ENCODE results near the gene AOC2.
"Not testable (repeated sequence)": the region's sequence is repeated elsewhere in the genome, so short reads cannot be mapped to it uniquely, and the experiment has no call there.

Gene AOC2

DNA sequence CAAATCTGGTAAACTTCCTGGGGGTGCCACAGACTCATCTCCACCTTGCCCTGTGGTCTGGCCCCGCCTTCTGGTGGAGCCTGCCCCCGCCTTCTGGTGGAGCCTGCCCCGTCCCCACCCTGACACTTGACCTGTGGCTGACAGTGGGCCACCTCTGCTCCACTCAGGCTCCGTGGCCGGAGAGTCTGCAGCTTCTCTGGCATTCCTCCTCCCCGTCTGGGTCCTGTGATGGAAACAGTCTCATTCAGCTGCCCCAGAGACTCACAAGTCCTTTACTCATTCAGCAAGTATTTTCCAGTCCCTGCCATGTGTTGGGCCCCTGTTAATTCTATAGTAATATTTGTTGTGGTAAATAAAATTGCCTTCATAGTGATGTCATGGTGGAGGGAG, 35.2 kb downstream of the AOC2 start:
- no peak for DNase-seq

DNA sequence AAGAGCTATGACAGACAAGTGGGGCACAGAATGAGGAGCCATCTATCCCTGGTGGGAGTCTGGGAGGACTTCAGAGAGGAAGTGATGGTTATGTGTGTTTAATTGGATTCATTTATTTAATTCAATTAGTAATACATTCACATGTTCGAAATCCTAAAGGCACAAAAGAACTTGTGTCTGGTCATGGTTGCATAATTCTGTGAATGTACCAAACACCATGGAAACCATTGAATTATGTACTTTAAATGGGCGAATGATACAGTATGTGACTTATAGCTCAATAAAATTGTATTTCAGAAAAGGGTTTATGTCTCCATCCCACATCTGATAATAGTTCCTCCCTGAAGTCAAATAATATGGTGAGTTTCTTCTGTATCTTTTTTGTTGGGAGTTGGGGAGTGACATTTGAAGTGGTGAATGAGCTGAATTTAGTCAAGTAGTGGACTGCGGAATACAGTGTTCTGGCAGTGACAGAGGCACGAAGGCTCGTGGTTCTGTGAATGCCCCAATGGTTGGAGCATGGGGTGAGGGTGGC, 36.5 kb downstream of the AOC2 start:
- DNase-seq = peak in 1 of 56 donors; percentile 4

GRCh38 chr17:42881706-42882105, 37.3 kb downstream of the AOC2 start:
- DNase-seq = not testable (repeated sequence)

- DNase-seq = no peak
Measured at GRCh38 chr17:42882166-42882565, 37.8 kb downstream of the AOC2 start.

- DNase-seq = no peak
Measured at GRCh38 chr17:42883802-42884558, 39.6 kb downstream of the AOC2 start.

DNA sequence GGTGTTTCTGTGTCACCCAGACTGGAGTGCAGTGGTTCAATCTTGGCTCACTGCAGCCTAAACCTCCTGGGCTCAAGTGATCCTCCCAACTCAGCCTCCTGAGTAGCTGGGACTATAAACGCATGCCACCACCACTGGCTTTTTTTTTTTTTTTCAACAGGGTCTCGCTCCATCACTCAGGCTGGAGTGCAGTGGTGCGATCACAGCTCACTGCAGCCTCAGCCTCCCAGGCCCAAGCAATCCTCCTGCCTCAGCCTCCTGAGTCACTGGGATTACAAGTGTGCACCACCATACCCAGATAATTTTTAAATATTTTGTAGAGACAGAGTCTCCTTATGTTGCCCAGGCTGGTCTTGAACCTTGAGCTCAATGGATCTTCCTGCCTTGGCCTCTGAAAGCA, 41.4 kb downstream of the AOC2 start:
- not testable (repeated sequence) for DNase-seq

DNA sequence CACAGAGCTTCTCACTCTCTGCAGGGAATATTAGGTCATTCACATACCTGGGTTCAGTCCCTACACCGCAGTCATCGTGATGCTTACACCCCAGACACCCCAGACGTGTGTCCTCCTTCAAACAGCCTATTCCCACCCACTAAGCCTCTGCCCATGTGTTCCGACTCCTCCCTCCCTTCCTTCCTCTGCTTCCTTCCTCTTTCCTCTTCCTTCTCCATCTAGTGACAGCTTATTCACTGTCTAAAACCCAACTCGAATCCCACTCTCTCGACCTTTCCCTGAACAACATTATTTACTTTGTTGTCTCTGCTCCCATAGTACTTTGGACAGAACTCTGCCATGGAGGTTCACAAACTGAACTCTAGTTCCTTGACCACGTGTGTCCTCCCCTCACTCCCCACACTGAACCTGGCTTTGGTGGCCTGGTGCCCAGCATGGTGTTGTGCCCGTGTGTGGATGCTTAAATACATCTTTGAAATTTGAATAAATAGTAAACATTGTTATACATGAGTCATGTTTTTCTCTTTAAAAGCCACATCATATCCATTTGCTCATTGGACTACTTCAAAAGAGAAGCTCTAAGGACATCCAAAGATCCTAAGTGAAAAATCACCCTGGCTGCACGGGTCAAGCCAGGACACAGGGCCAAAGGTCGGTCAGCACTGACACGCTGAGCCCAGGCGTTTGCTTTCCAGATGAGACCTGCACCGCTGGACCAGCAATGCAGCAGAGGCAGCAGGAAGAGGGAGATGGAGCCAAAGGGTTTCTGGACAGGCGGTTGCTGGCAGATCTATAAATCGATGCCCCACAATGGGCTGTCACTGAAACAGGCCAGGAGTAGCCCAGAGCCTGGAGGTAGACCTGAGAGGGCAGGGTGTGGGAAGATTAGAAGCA, 42.1 kb downstream of the AOC2 start:
- DNase-seq = no peak

DNA sequence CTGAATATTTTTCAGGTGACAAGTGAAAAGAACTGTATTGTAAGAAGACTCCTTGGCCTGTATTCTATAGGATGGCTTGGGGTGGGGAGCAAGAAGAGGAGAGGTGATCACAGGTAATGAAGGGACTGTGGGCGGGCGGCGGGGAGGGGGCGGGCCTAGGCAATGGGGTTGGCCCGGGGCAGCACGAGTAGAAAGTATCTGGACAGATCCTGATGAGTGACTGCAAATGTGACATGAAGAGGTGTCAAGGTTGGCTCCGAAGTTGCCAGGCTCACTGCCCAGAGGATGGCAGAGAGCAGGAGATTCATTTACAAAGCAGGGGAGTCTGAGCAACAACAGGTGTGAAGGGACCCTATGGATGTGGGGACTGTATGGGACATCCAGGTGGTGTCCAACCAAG, 45.4 kb downstream of the AOC2 start:
- no peak for DNase-seq

GRCh38 chr17:42891539-42892152, 47.3 kb downstream of the AOC2 start:
- DNase-seq = peak in 7 of 56 donors; percentile 4 to 21 (median 8)

- DNase-seq = no peak
Measured at GRCh38 chr17:42893359-42893758, 49.0 kb downstream of the AOC2 start.

DNA sequence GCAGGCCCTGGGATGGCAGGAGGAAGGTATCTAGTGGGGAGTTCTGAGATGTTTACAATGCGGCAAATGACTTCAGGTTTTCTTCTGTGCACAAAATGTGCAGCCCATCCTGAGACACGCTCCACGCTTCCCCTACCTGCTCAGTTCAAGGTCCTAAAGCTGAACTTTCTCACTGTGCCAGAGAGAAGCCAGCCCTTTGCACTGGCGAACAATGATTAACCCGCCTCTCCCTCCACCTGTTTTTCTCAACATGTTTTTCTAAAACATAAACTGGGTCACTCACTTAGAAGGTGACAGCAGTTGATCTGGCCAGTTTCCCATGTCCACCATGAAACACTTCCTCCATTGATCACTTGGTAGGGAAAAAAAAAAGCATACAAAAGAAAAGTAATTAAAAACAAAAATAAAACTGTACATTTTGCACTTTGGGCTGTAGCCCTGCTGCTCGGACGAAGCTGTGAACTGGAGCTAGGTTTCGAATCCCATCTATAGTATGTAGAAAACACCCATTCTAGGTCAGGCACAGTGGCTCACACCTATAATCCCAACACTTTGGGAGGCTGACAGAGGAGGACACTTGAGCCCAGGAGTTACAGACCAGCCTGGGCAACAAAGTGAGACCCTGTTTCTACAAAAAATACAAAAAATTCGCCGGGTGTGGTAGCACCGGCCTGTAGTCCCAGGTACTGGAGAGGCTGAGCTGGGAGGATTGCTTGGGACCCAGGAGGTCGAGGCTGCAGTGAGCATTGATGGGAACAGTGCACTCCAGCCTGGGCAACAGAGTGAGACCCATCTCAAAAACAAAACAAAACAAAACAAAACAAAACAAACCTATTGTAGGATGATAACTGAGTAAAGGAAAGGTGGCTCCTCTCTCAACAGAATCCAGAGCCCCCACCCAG, 50.2 kb downstream of the AOC2 start:
- DNase-seq = no peak

DNA sequence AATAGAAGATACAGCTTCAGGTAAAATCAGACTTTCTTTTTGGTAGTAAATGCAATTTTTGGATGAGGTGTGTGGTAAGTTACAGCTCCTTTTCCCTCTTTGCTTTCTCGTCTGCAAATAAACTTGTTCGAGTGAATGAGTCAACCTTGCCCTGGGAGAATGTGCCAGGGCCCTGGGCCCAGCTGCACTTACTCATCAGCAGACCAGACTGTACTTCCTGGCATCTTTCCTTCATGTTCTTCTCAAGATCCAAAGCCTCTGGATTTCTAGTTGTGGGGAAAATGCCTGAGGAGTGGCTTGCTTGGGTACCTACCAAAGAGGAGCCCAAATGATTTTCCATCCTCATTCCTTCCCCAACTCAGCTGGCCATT, 50.8 kb downstream of the AOC2 start:
- DNase-seq = no peak

- DNase-seq = no peak
Measured at GRCh38 chr17:42898147-42898811, 53.9 kb downstream of the AOC2 start.

DNA sequence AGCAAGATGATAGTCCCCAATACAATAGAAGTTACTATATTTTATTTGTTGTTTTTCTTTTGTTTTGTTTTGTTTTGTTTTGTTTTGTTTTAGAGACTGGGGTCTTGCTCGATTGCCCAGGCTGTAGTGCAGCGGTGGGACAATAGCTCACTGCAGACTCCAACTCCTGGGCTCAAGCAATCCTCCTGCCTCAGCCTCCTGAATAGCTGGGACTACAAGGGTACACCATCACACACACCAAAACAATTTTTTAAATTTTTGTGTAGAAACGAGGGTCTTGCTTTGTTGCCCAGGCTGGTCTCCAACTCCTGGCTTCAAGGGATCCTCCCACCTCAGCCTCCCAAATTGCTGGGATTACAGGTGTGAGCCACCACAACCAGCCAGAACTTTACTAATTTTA, 55.6 kb downstream of the AOC2 start:
- not testable (repeated sequence) for DNase-seq
